ENCODE measurements around the gene KRT13. TPM values are rescaled to one million over a fixed set of nuclear protein-coding genes. Genes with fewer than 3 reads are reported as not detected.

Gene KRT13
- total and polyA plus RNA-seq, 2 donors (not counting 3 experiments of a cell fraction or from before 2014, with no cell fraction given): not detected

- no peak overlapping the region for H2AFZ ChIP-seq (ENCODE audit: low read depth, low read length)
- intact Hi-C loops (cut with micrococcal nuclease) (no loop called here), dilution Hi-C loops (cut with MboI; ENCODE audit: extremely low pct_ligation_motif_present, low sequenced_read_pairs) (no loop called here)
- no peaks in the 10 kb centered on the region for H3K79me2 ChIP-seq (ENCODE audit: control insufficient read depth, insufficient read depth, low read length)
- FAIRE-seq: no peak
- H3K9me3 ChIP-seq (replicated peaks; ENCODE audit: control insufficient read depth, insufficient read depth, low read length): no peaks in the 10 kb centered on the region
- no peaks in the 10 kb centered on the region for H3K27me3 ChIP-seq (ENCODE audit: control insufficient read depth in 2 of 2, insufficient read depth in 2 of 2, low read length in 2 of 2)
- H4K20me1 ChIP-seq (replicated peaks; ENCODE audit: control insufficient read depth, extremely low read depth, insufficient read depth, low read length): no peaks in the 10 kb centered on the region
- BruUV-seq (replicated peaks): no TSS peak
- POLR2A ChIA-PET: no interaction called here
- no peak overlapping the region for H3K4me2 ChIP-seq (ENCODE audit: insufficient read depth, low read length)
- no peaks in the 10 kb centered on the region for H3K36me3 ChIP-seq (ENCODE audit: control insufficient read depth in 2 of 2, extremely low read depth in 1 of 2, insufficient read depth in 2 of 2, low read length in 2 of 2)
- TF ChIP-seq POLR2AphosphoS5 (IDR thresholded peaks at IDR 0.05; ENCODE audit: insufficient read depth, low read depth, low read length): no peak
- TF ChIP-seq FOS (IDR thresholded peaks at IDR 0.05; ENCODE audit: borderline replicate concordance, insufficient read depth, low read length): no peak
- TF ChIP-seq GATA2 (IDR thresholded peaks at IDR 0.05; ENCODE audit: insufficient read depth, insufficient read length, low read depth, low read length): no peak
- no peak for TF ChIP-seq POLR2A (IDR thresholded peaks at IDR 0.05; ENCODE audit: low read depth, low read length)
- no peak for TF ChIP-seq JUN (IDR thresholded peaks at IDR 0.05; ENCODE audit: borderline replicate concordance, insufficient read depth, insufficient read length, low read depth)
- no peak for TF ChIP-seq MAX (IDR thresholded peaks at IDR 0.05; ENCODE audit: insufficient read depth, insufficient read length)
- no peak for TF ChIP-seq CTCF (IDR thresholded peaks at IDR 0.05; ENCODE audit: extremely low read depth in 1 of 2, insufficient read depth in 1 of 2, low read depth in 1 of 2, low read length in 2 of 2)
- TF ChIP-seq EZH2 (IDR thresholded peaks at IDR 0.05; ENCODE audit: borderline replicate concordance, low read depth, low read length, severe bottlenecking): no peak
- TF ChIP-seq MYC (IDR thresholded peaks at IDR 0.05; ENCODE audit: low read depth, low read length): no peak
- H3K9ac ChIP-seq (replicated peaks; ENCODE audit: extremely low read depth, insufficient read depth, low read length): no peak overlapping the region
- no peak for DNase-seq (ENCODE audit: low read depth, low spot score)
- no peak overlapping the region for H3K4me3 ChIP-seq (replicated peaks in 1 of 3; ENCODE audit: insufficient read depth in 1 of 3, low read depth in 1 of 3, low read length in 3 of 3)
- CTCF ChIA-PET: interaction anchor here (0.8 to 5.3 kb wide), 4 partner anchors 16 to 148 kb away, joined by 3 to 66 read pairs (median 4); no protein-coding TSS in a partner anchor
- H3K27ac ChIP-seq (ENCODE audit: insufficient read depth, low read depth, low read length): no peak overlapping the region
- H3K9me1 ChIP-seq (replicated peaks; ENCODE audit: control insufficient read depth, extremely low read depth, insufficient read depth, low read length): no peaks in the 10 kb centered on the region
- peaks cover 23% of the 10 kb centered on the region for H3K4me1 ChIP-seq (ENCODE audit: control insufficient read depth, extremely low read depth, insufficient read depth, low read length)
Observed at GRCh38 chr17:41518031-41518430, 12.6 kb upstream of the KRT13 start.
